ENCODE measurements around the gene CERS2. TPM values are rescaled to one million over a fixed set of nuclear protein-coding genes. Genes with fewer than 3 reads are reported as not detected.

CERS2 gene
- total and polyA plus RNA-seq, 2 of the 8 experiments (the other 6 are each of a cell fraction or from before 2014, with no cell fraction given), result 216 to 237 TPM

DNA sequence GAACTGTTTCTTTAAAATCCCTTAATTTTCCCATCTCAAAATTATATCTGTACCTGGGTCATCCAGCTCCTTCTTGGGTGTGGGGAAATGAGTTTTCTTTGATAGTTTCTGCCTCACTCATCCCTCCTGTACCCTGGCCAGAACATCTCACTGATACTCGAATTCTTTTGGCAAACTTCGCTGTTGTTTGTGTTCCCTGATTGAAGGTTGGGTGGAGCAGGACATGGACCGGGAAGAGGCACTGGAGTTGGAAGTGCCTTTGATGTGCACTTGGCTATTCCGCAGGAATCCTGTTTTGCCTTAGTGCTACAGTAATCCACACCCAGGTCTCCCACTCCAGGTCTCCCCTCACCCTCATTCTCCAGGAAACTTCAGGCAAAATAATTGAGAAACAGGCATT, 20.8 kb upstream of the CERS2 start:
- no peaks in the 10 kb centered on the region for H4K20me1 ChIP-seq (replicated peaks in 1 of 2; ENCODE audit: control insufficient read depth in 1 of 2, insufficient read depth in 2 of 2, low read length in 2 of 2)
- H3K9me3 ChIP-seq (ENCODE audit: insufficient read depth in 2 of 2, low read depth in 1 of 2, low read length in 1 of 2), result no peaks in the 10 kb centered on the region
- FAIRE-seq (no peak), DNase-seq (ENCODE audit: low read depth in 1 of 2, low spot score in 2 of 2) (no peak)
- no peak overlapping the region for H4K5ac ChIP-seq (ENCODE audit: insufficient read length, low read depth, low read length)
- H3K36me3 ChIP-seq (ENCODE audit: control insufficient read depth in 2 of 4, insufficient read depth in 4 of 4, low read length in 3 of 4), result peaks cover 0 to 7% (median 5%) of the 10 kb centered on the region in 4 experiments; a peak in 6 of 8 replicates
- no peaks in the 10 kb centered on the region for H3K27me3 ChIP-seq (replicated peaks in 1 of 4; ENCODE audit: control insufficient read depth in 3 of 4, extremely low read depth in 1 of 4, insufficient read depth in 3 of 4, low read length in 3 of 4)
- no peak overlapping the region for H3K4ac ChIP-seq (replicated peaks; ENCODE audit: insufficient read length, low read depth, low read length)
- no peaks in the 10 kb centered on the region for H3K23me2 ChIP-seq (ENCODE audit: low read depth, low read length)
- H4K91ac ChIP-seq (replicated peaks; ENCODE audit: insufficient read length, low read length), result no peak overlapping the region
- H3K14ac ChIP-seq (ENCODE audit: insufficient read length), result no peak overlapping the region
- no peak overlapping the region for H3K56ac ChIP-seq (replicated peaks; ENCODE audit: insufficient read length, low read depth, low read length)
- peak overlapping the region in 1 of 4 experiments; percentile 12; a peak in 1 of 7 replicates for H3K9ac ChIP-seq (replicated peaks in 1 of 4; ENCODE audit: extremely low read depth in 1 of 4, low read depth in 3 of 4, low read length in 3 of 4)
- H3K4me3 ChIP-seq (ENCODE audit: extremely low read depth in 1 of 4, insufficient read depth in 2 of 4, low read depth in 3 of 4, low read length in 4 of 4), result no peak overlapping the region
- peak overlapping the region; percentile 93 for H2AK5ac ChIP-seq (ENCODE audit: low read depth, low read length)
- peak overlapping the region; percentile 60; the same call in 1 of the 2 replicates for H2AFZ ChIP-seq (ENCODE audit: low read length)
- H2BK20ac ChIP-seq (ENCODE audit: low read length), result no peak overlapping the region; the same call in 1 of the 2 replicates
- H3K18ac ChIP-seq (ENCODE audit: extremely low read depth, low read length), result peak overlapping the region; percentile 17; the same call in 1 of the 2 replicates
- H3K4me2 ChIP-seq (ENCODE audit: insufficient read depth in 1 of 2, low read depth in 2 of 2, low read length in 2 of 2), result no peak overlapping the region
- H3K4me1 ChIP-seq (replicated peaks in 1 of 4; ENCODE audit: control insufficient read depth in 3 of 4, insufficient read depth in 4 of 4, low read length in 3 of 4), result peaks cover 0 to 4% (median 0%) of the 10 kb centered on the region in 4 experiments; a peak in 1 of 7 replicates
- H3K23ac ChIP-seq (ENCODE audit: insufficient read length), result no peak overlapping the region
- no peak overlapping the region for H4K8ac ChIP-seq (ENCODE audit: extremely low read depth, insufficient read depth, low read length)
- peak overlapping the region; percentile 77 for H2BK5ac ChIP-seq (ENCODE audit: low read depth, low read length)
- H3K79me2 ChIP-seq (ENCODE audit: control insufficient read depth in 1 of 2, insufficient read depth in 2 of 2, low read length in 2 of 2), result no peaks in the 10 kb centered on the region
- CTCF ChIA-PET (ENCODE audit: partially characterized antibody), result interaction anchor here (0.5 to 7.0 kb wide), 31 partner anchors 10 to 577 kb away, joined by 3 to 183 read pairs (median 3); partner anchors contain the start of genes ANXA9, CDC42SE1, CERS2 and MINDY1
- peak overlapping the region; percentile 77 for H2BK12ac ChIP-seq (ENCODE audit: low read depth, low read length)
- POLR2A ChIA-PET (ENCODE audit: partially characterized antibody), result interaction anchor here (0.6 to 6.3 kb wide), 7 partner anchors 11 to 380 kb away, joined by 3 to 44 read pairs (median 4); partner anchors contain the start of genes ANXA9 and MINDY1
- 0 out of 2 replicates have a peak overlapping the region, but pooled peaks have one; percentile 51 for H3K27ac ChIP-seq (ENCODE audit: low read depth, low read length)
- no peak overlapping the region for H2BK15ac ChIP-seq (ENCODE audit: low read length)
- no peak overlapping the region for H2BK120ac ChIP-seq (replicated peaks; ENCODE audit: low read depth, low read length)
- 88% methylated on average over 4 of the region's 4 CpGs; no CpG with 5 or more reads in 1 of the 2 experiments for WGBS, 2 experiments (ENCODE audit: extremely low coverage in 1 of 2, insufficient coverage in 1 of 2, insufficient read length in 1 of 2, insufficient replicate concordance in 2 of 2, low coverage in 1 of 2, low lambda C conversion rate in 2 of 2, missing lambda C conversion rate in 1 of 2)
- H3K79me1 ChIP-seq (ENCODE audit: low read depth, low read length), result no peaks in the 10 kb centered on the region
- TF ChIP-seq RFX5 (IDR thresholded peaks at IDR 0.05; ENCODE audit: borderline replicate concordance, low read depth, low read length) (no peak), ASH2L (IDR thresholded peaks at IDR 0.05; ENCODE audit: low read length) (no peak), MAFK (IDR thresholded peaks at IDR 0.05; ENCODE audit: low read depth, low read length) (no peak), CEBPB (IDR thresholded peaks at IDR 0.05; ENCODE audit: low read depth, low read length) (no peak), CREB1 (IDR thresholded peaks at IDR 0.05) (no peak), EZH2 (IDR thresholded peaks at IDR 0.05; ENCODE audit: low read depth, low read length, severe bottlenecking) (no peak), GABPA (IDR thresholded peaks at IDR 0.05; ENCODE audit: borderline replicate concordance, insufficient read depth, low read length) (no peak), RAD21 (IDR thresholded peaks at IDR 0.05 in 1 of 2, conservative IDR thresholded peaks at IDR 0.05 in 1 of 2; ENCODE audit: low read depth in 2 of 2, low read length in 2 of 2) (no peak), POLR2AphosphoS5 (IDR thresholded peaks at IDR 0.05; ENCODE audit: low read depth, low read length) (no peak), RNF2 (IDR thresholded peaks at IDR 0.05; ENCODE audit: borderline replicate concordance, low read depth, low read length, missing control alignments, poor library complexity, severe bottlenecking) (no peak), POU5F1 (IDR thresholded peaks at IDR 0.05; ENCODE audit: low read depth, low read length) (no peak), TCF12 (IDR thresholded peaks at IDR 0.05; ENCODE audit: low read depth, low read length) (no peak), SP1 (IDR thresholded peaks at IDR 0.05; ENCODE audit: low read depth, low read length) (no peak)

All from H1 (cell line).